NCI-H1417 (cell line): ENCODE measurements around the gene HIP1R.

Experiments
- DNase-seq, 3 experiments: peaks; one replicate each; lab custom pipeline; 2025; lab: John Stamatoyannopoulos, UW

The HIP1R gene

GRCh38 chr12:122830517-122831214 is 4.6 kb upstream of the HIP1R start:
- no peak for DNase-seq

GRCh38 chr12:122834104-122834920 is 945 bp upstream of the HIP1R start:
- peak; percentile 75 to 79 (median 75) for DNase-seq

- peak; percentile 42 to 74 (median 65) for DNase-seq
Observed at GRCh38 chr12:122835750-122836026, 431 bp downstream of the HIP1R start.

GRCh38 chr12:122836027-122836921 is 1.0 kb downstream of the HIP1R start:
- peak; percentile 75 to 81 (median 78) for DNase-seq

GRCh38 chr12:122837306-122838265 is 2.3 kb downstream of the HIP1R start:
- peak; percentile 30 to 74 (median 72) for DNase-seq

GRCh38 chr12:122838841-122839240 is 3.6 kb downstream of the HIP1R start:
- DNase-seq: no peak

GRCh38 chr12:122839907-122840554 is 4.8 kb downstream of the HIP1R start:
- no peak for DNase-seq

- DNase-seq: no peak
Observed at GRCh38 chr12:122840580-122841513, 5.6 kb downstream of the HIP1R start.

GRCh38 chr12:122841544-122842321 is 6.5 kb downstream of the HIP1R start:
- DNase-seq: no peak

GRCh38 chr12:122842505-122843405 is 7.5 kb downstream of the HIP1R start:
- no peak for DNase-seq

GRCh38 chr12:122843455-122843854 is 8.2 kb downstream of the HIP1R start:
- no peak for DNase-seq

- no peak for DNase-seq
Observed at GRCh38 chr12:122844366-122844971, 9.2 kb downstream of the HIP1R start.

GRCh38 chr12:122845041-122845864 is 10.0 kb downstream of the HIP1R start:
- no peak for DNase-seq

GRCh38 chr12:122845865-122846621 is 10.8 kb downstream of the HIP1R start:
- DNase-seq: peak in 1 of 3 experiments; percentile 89

- DNase-seq: no peak
Observed at GRCh38 chr12:122846622-122847515, 11.6 kb downstream of the HIP1R start.
